ENCODE results near the gene CHST11.
A peak's percentile ranks its signal among the peaks of the same experiment; 100 is the strongest.

CHST11 gene

DNA sequence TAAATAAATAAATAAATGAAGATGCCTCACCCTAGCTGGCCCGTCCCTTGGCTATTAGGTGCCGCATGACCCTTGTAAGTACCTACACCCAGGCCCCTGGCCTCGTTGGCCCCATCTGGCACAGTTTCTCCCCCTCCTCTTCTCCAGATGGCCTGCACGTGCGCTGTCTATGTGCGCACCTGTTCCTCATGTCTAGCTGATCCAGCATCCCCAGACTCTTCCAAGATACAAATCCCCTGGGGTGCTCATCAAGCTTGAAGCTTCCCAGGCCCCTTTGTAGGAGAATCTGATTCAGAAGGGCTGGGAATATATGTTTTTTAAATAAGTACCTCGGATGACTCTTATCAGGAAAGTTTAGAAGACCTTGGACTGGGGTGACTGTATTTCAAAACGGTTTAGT, 133.3 kb downstream of the CHST11 start:
- DNase-seq: no peak

DNA sequence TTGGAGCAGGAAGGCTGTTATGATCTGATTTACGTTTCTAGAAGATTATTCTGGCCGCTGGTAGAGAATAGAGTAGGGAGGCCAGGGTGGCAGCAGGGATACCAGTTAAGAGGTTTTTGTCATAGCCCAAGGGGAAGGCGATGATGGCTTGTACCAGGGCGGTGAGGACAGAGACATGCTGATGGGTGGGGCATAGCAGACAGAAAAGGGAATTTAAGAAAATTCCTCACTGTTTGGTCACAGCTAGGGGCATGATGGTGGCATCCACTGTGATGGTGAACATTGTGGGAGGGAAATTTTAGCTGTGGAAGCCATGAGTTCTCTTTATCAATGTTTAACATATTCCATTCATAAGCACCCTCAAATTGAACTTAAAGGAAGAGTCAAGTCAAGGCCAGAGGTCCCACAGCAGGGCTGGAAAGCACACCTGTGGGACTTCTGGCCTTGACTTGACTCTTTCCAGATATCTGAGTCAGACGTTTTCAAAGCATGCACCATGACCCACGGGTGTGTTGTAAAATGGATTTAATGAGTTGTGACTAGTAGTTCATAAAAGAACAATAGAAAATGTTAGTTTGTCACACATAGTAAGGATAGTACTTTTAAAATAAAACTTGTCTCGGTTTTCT, 134.6 kb downstream of the CHST11 start:
- DNase-seq: no peak

DNA sequence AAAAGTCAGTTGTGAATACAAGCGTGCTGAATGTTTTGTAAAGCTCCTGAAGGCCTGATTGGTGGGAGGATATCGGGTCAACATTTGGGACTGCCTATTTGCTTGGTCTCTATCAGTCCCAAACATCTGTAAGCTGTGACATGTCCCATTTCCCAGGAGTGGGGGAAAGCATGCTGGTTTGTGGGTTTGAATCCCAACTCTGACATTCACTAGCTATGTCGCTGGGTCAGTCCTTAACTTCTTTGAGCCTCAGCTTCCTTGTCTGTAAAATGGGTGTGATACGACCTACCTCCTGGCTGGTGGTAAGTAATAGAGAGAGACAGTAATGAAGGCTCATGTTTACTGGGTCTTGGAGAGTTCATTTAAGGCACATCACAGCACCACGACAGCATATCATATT, 136.7 kb downstream of the CHST11 start:
- no peak for DNase-seq

DNA sequence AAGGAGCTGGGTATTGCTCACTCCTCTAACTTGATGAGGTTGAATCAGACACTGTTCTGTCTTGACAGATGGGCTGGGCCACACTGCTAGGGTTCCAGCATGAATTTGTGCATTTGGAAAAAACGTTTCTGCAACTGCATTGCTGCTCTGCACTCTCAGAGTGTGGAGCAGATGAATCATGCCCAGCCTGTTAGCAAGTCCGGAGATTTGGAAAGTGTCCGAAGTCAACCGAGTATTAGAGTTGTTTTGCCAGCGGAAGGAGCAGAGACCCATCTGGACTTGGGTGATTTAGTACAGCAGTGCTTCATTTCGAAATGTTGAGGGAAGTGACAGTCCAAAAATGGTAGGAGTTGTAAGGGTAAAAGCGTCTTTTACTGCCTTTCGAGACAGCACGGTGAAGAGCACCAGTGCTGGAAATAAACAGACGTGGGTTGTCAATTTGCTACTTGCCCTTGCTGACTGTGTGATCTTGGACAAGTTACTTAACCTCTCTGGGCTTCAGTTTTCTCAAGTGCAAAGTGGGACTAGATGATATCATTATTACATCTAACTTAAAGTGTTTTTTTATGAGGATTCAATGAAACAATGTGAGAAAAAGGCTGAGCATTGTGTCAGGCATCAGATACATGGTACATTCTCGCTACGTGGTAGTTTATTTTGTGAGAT, 139.5 kb downstream of the CHST11 start:
- no peak for DNase-seq

DNA sequence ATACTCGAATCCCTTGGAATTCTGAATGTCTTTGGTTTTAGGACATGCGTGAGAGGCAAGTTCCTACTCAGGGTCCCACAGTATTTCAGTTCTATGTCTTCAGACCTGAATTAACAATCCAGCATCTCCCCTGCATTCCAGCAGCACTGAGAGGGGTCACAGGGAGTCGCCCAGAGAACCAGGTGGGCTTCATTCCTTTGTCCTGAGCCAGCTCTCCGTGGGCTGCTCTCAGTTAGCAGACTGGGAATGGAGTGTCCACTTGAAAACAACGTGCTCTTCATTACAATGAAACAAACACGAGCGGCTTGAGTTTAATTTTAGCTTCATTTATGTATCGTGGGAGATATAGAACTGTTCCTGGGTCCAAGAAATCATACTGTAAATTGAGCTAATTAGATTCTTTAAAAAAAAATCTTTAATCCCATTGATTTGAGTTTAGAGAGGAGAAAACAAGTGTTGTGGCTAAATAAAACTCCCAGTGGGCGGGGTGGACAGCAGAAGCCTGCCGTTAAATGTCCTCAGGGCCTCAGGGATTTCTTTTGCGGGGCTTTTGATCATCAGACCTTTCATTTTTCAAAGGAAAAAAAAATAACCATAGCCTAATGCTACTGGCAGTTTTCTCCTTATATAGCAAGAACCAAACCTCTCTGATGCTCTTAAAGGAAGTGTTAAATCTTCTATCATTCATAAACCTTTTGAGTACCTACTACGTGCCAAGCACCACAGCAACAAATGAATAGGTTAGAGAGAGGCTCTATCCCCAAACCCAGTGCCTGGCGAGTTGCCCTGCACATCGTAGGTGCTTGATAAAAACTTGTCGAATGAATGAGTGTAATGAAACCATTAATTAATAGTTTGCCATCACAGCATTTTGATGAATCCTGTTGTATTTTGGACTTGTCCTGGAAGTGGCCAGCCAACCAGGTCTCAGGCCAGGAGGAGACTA, 140.4 kb downstream of the CHST11 start:
- DNase-seq: no peak

DNA sequence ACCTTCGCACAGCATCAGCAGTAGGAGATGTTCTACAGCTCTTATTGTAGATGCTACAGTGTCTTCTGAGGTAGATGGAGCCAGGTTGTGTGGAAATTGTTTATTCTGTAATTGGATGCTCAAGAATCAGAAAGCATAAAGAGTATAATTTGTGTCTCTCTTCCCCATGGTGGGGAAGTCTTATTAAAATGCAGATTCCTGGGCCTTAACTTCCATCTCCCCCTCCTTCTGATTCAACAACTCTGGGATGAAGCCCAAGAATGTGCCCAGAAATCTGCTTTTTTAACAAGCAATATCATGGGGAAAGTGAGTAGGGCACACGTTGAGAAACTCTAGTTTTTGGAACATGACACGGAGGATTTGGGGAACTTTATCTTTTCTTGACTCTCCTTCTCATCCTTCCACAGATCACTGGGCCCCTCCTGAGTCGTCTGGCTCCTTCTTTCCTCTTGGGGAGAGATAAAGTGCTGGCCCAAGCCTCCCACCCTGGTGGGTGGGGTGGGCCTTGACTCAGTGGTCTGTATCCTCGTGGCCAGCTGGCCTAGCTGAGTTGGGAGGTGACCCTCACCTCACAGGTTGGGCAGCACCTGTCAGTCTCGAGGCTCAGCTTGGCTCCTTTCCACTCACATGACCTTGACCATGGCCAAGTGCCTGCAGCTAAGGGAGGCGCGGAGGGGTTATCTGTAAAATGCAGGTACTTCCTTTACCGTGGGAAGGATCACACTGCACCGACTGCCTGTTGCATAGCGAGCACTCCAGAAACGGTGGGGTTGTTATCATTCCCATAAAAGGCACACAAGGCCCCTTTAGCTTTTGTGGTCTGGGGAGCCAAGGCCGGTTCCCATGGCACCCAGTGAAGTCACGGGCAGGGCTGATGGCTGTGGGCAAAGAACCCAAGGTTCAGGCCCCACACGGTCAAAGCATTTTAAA, 141.9 kb downstream of the CHST11 start:
- no peak for DNase-seq

DNA sequence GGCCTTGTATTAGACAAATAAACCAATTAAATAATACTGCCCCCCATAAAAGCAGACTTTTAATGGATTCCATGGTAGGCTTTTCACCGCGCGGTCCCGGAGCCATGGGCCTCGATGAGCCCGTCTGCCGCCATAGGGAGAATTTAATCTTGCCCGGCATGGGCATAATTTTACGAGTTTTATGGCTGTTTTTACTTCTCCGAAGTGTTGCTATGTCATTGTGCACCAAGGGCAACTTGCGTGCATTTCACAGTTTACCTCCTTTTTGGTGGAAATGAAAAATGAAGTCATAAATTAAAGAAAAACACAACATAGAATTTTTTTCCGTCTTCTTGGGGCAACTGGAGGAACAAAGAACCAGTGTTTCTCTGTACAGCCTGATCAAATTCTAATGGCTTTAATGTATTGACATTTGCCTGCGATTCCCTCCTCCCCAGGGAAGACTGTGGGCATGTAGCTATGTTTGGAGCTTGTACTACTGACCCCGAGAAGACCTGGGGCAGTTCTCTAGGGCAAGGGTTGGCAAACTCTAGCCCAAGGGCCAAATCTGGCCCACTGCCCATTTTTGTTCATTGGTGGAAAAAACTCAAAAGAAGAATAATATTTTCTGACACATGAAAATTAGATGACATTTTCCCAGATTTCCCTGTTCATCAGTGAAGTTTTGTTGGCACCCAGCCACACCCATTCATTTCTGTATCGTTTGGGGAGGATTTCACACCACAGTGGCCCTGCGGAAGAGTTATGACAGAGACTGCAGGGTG, 142.7 kb downstream of the CHST11 start:
- DNase-seq: no peak

DNA sequence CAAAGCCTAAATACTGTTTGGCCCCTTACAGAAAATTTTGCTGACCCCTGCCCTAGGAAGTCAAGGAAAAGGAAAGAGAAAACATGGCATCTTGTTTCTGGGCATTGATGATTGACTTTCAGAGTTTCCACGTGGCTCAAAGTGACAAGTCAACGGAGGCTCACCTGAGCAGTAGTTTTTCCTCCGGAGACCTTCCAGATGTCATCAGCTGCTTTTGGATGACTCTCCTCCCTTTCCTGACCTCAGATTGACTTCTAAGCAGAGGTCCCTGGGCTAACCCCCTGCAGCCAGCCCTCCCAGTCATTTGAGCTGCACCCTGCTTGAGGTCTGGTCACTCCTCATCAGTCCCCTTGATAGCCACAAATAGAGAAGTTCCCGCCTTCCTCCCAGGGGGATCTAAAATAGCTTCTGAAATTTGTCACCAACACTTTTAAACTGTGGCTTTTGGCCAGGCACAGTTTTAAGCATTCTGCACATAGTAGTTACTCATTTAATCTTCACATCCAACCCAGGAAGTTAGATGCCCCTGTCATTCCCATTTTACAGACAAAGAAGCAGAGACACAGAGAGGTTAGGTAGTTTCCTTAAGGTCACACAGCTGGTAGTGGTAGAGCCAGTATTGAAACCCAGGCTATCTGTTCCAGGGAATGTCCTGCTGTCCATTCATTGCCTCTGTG, 143.4 kb downstream of the CHST11 start:
- no peak for DNase-seq

DNA sequence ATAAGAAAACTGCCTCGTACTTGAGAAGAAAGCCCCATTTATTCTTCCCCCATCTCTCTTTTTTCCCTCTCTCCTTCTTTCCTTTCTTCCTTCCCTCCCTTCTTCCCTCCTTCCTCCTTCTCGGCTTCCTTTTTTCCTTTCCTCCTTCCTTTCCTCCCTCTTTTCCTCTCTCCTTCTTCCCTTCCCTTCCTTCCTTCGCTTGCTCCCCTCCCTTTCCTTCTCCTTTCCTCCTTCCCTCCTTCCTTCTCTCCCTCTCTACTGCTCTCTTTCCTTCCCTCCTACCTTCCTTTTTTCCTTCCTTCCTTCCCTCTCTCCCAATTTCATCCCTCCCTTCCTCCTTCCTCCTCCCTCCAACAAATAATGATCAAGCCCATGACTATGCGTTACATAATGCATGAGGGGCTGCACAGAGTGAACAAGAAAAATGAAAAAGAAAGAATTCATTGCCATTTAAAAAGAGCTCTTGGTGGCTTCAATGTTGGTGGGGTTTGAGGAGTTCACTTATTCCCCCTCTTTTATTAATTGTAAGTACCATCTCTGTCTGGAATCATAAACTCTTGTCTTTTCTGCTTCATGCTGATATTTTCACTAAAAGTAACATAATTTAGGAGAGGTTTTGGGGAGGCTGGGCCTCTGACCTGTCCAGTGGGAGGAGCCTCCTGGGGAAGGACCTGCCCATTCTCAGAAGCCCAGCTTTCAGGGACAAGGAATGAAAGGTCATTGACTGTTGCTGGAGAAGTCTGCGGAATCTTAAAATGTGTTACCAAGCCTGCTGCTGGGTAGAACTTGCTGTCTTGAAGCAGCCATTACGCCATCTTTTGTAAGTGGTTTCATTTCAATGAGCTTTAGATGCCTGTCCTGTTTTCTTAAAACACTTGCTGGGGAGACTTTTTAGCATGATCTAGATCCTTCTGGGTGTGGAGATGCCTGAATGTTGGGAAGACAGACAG, 144.3 kb downstream of the CHST11 start:
- no peak for DNase-seq

DNA sequence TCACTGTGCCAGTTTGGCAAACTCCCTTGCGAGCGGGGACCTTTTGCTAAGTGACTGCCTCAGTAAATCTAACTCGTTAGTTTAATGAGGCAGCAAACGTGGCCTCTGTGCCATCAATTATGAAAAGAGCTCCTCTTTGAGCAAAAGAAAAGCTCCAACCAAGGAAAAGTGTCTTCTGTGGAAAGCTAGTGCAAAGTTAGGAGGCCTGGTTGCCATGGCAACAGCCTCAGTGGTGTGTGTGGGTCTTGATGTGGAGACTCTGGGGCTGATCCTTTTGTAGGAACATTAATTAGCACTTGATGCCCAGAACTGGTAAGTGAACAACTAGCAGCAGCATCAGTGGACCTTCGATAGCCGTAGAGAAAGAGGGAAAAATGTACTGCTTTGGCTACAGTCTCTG, 145.7 kb downstream of the CHST11 start:
- peak; percentile 4 for DNase-seq

DNA sequence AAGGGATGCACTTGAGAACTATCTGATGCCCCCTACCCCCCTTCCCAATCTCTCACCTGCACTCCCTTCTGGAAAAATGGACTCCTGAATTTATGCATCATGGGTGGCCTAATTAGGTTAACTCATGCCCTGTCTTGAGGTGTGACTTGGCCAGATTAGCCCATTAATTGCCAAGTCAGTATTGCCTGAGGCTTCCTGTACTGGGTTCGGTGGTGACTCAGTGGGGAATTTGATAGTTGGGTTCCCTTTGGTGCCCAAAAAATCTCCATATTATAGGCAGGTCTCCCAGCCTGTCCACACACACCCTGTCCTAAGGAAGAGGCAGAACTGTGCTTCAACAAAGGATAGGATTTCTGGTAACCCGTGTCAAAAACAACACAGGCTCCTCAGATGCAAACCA, 146.1 kb downstream of the CHST11 start:
- DNase-seq: no peak

DNA sequence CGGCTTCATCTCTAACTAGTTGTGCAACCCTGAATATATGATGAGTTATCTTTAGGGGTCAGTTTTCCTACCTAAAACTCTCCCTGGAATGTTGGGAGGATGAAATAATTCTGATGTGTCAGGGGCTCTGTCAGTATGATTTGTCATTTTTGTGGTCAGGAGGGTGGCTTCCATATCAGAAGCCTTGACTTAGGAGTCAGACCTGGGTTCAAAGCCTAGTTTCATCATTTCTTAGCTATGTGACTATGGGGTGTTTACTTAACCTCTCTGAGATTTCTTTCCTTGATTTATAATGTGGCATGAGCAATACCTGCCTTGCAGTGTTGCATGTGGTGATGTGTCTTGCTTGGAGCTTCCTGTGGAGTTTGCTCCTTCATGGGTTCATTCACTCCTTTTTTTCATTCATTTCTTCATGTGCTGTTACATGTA, 146.8 kb downstream of the CHST11 start:
- DNase-seq: no peak

DNA sequence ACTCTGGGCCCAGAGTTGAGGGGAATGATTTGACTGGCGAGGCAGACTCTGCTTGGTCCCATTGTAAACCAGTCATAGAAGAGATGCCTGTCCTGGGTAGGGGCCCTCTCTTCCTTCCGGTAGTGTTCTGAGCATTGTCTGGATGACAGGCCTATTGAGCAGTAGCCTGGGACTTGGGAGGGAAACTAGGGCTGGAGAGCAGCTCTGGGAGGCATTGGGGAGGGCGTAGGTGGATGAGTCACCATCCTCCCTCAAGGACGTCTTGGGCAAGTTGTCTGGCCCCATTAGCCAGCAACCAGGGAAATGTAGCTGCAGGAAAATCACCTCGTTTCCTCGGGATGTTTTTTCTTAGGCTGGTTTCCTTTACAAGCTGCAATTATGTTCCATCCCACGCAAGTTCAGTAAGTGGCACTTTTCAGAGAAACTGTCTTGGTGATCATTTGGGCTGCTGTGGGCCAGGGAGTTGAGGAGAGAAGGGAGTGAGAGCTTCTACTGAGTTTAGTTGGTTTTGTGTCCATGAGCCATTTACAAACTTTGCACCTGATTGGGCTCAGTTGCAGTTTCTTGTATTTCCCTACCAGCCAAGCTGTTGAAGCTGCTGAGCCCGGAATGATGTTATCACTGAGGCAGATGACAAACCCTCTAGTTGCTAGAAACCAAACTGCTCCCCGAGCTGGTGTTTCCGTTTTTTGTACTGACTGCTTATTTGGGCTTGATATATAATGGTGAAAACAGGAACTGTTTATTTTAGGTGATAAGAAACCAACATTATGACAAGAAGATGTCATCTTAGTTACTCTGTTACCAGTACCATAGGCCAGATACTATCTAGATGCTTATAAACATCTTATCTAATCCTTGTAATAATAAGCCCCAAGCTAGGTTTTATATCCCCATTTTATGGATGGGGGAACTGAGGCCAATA, 147.6 kb downstream of the CHST11 start:
- DNase-seq: no peak

DNA sequence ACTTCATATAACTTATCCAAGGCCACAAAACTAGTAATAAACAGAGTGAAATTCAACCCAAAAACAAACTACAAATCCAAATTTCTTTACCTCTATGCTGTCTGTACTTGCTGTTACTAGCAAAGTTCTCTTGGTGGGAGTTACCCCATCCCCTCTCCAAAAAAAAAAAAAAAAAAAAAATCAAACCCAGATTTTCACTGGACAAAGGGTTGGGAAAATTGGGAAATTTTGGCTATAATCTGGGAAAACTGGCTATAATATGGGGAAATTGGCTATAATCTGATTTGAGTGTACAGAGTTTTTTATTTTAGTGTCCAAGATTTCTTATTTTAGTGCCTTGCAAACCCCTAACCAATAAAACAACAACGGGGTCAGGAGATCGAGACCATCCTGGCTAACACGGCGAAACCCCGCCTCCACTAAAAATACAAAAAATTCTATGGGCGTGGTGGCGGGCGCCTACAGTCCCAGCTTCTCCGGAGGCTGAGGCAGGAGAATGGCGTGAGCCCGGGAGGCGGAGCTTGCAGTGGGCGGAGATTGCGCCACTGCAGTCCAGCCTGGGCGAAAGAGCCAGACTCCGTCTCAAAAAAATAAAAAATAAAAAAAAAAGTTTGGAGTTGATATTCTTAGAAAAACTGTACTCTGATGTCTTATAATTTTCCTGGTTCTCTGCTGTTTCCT, 148.4 kb downstream of the CHST11 start:
- DNase-seq: no peak

DNA sequence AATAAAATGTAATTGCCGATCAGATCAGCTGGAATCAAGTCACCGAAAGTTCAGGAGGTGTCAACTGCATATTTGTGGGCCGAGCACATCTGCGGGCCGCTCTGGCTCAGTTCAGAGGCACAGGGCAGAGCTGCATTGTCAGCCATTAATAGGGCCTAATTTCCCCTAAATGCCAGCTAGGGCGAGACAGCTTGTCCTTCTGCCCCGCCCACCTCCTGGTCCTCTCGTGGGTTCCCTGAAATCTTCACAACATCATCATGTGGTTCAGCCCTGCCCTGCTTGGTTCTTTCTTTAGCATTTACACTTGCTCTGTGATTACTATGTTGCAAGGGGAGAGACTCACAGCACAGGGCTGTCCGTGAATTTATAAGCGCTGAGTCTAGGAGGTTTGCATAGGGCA, 148.9 kb downstream of the CHST11 start:
- no peak for DNase-seq

DNA sequence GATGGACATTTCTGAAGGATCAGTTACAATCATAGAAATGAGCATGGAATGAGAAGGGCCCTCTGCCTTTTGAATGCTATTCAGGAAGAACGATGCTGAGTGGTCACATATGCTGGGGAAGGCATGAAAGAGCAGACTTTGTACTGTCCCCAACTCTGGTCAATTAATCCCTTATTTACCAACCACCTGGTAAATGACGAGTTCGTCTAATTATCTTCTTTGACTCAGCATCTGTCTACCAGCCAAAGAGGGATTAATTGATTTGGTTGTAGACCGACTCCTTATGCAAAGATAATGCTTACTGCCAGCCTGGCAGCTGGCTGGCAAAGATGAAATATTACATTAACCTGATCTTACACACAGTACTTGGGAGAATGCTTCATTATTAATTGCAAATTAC, 152.2 kb downstream of the CHST11 start:
- peak; percentile 18 for DNase-seq

DNA sequence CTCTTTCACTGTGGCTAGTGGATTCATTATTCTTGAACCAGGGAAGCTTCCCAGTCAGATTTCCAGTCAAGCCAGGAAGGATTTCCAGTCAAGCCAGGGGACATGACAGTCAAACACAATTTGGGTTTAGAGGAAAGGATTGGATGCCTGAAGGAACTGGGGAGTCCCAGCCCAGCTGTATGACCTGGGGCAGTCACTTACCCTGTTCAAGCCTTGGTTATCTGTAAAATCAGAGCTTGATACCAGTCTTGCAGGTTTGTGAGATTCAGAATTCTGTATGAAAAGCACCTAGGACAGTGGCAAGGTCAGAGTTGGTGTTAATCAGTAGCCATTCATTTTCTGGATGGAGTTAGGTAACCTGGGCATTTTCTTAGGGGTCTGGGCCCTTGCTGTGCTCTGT, 152.7 kb downstream of the CHST11 start:
- DNase-seq: no peak

DNA sequence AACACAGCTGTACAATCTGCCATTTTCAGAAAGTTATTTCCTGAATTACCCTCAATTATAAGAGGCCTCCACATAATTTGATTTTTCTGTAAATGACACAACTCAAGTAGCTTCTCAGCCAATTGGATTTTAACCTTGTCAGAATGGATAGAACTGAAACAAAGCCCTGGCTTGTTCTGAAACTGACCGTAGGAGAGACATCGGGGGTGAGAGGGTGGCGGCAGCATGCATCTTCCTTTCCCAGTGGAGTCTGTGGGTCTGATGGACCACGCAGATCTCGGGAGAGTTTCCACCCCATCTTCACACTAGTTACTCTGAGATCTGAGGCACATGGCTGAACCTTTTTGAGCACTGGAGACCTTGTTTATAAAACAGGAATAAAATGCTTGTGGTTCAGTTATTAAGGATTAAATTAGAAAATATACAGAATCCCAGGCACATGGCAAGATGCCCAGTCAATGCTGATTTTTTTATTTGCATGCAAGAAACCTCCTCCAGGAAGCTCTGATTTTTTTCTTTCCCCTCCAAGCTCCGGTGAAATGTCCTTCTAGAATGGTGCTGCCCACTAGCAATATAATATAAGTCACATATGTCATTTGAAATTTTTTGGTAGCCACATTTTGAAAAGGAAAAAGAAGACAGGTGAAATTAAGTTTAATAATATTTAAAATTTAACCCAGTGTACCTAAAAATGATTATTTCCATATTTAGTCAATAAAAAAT, 153.9 kb downstream of the CHST11 start:
- no peak for DNase-seq

All from COR-L47 (cell line).